ENCODE results near the gene ARHGEF10L.

Gene ARHGEF10L

DNA sequence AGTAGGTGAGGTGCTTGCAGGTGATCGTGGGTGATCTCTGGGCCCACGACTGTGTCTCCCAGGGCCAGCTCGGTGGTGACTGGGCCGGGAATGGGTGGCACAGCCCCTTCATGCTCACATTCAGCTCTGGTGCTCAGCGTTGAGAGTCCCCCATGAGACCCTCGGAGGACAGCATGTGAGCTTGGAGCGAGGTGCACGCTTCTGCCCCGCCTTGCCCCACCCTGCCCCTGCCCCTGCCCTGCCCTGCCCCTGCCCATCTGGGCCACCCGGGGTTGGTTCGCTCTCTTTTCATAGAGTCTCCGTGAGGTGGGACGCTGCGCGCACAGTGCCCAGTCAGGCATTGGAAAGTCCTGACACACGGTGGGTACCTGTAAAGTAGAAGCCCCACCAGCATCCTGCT is 140.4 kb downstream of the ARHGEF10L start:
- no peak for DNase-seq (ENCODE audit: low read depth)

DNA sequence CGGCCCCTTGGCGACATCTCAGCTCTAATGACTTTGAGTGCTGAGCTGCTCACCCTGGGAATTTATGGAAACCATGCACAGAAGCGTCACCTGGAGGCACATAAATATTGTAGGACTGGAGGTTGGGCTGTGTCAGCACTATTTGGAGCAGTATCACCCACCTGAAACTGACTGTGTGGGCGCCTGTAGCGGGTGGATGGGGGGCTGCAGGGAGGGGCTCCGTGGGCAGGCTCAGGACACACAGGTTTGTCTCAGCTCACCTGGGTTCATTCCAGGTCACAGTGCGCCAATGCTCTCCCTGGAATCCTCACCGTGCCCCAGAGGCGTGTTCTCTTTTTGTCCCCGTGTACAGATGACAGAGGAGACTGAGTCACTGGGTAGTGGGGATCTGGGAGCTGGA is 140.8 kb downstream of the ARHGEF10L start:
- no peak for DNase-seq (ENCODE audit: low read depth)

GRCh38 chr1:17682400-17682799 is 142.9 kb downstream of the ARHGEF10L start:
- no peak for DNase-seq (ENCODE audit: low read depth)

GRCh38 chr1:17683598-17683997 is 144.1 kb downstream of the ARHGEF10L start:
- no peak for DNase-seq (ENCODE audit: low read depth)

DNA sequence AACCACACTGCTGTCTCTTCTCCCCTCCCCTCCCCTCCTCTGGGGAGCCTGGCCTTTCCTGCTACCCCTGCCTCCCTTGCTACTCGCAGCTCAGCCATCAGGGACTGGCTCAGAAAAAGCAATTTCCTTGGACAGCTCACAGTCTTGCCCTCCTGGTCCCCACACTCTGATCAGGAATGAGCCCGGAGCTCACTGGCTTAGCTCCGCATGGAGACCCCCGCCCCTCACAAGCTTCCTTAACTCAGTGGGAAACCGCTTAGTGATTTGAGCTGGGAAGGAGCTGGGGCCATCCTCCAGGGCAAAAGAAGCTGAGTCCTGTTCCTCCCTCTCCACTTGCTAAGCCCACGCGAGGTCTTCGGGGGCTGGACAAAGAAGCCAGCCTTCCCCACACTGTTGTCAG is 145.3 kb downstream of the ARHGEF10L start:
- DNase-seq (ENCODE audit: low read depth), result no peak

GRCh38 chr1:17686258-17686657 is 146.8 kb downstream of the ARHGEF10L start:
- DNase-seq (ENCODE audit: low read depth), result no peak

DNA sequence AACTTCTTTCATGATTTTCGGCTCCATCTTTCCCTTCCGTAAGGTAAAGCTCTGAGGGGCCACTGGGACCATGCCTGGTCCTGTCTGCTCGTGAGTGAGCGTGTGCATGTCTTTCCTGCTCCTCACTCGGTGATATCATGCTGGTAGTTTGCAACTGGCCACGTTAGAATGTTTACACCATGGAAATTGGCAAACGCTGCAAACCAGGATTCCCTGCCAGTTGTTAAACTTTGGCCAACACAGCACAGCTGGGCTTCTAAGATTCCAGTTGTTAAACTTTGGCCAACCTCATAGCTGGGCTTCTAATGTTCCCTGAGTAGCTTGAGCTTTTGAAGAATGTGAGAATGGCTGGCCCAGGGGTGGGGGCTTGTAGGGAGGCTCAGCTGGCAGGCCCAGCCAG is 147.6 kb downstream of the ARHGEF10L start:
- no peak for DNase-seq (ENCODE audit: low read depth)

DNA sequence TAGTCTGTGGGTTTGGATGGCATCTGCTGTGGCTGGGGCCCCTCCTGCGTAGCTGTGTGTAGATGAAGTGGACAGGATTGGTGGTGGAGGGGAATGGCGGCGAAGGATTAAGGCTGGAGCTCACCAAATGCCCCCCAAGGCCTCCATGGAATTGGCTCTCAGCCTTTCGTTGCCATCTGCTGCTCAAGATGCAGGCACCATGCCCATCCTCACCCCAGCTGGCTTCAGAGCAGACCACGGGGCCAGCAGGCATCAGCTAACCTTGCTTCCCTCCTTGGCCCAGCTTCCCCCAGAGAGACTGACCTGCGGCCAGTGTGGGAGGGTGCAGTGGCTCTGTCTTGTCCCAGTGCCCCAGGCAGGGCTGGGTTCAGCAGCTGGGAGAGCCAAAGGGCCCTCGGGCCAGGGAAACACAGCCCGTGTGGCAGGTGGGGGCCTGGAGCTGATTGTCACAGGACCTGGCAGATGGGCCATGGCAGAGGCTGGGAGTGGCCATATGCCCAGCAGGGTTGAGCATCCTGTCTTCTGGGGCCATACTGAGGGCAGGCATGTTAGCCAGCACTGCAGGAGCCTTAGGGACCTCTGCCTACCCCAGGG is 148.8 kb downstream of the ARHGEF10L start:
- no peak for DNase-seq (ENCODE audit: low read depth)

DNA sequence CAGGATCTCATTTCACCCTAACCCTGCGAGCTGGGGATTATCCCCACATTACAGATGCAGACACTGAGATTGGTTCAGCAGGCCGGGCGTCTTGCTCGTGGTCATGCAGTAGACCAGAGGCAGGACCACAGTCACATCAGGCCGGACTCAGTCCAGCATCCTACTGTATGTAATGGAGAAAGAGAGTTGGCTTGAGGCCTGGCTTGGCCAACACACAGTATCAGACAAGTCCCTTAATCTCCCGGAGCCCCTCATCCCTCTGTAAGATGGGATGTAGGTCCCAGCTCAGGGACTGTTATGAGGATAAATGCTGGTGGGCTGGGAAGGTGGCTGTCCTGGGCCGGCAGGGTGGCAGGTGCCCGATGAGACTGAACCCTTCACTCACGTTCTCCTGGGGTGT is 149.5 kb downstream of the ARHGEF10L start:
- DNase-seq (ENCODE audit: low read depth), result no peak

GRCh38 chr1:17690906-17691634 is 151.6 kb downstream of the ARHGEF10L start:
- no peak for DNase-seq (ENCODE audit: low read depth)

GRCh38 chr1:17692645-17693044 is 153.1 kb downstream of the ARHGEF10L start:
- DNase-seq (ENCODE audit: low read depth), result no peak

GRCh38 chr1:17696417-17697301 is 157.2 kb downstream of the ARHGEF10L start:
- no peak for DNase-seq (ENCODE audit: low read depth)

- DNase-seq (ENCODE audit: low read depth), result no peak
Observed at GRCh38 chr1:17697458-17697857, 158.0 kb downstream of the ARHGEF10L start.

- no peak for DNase-seq (ENCODE audit: low read depth)
Observed at GRCh38 chr1:17699581-17699980, 160.1 kb downstream of the ARHGEF10L start.

DNA sequence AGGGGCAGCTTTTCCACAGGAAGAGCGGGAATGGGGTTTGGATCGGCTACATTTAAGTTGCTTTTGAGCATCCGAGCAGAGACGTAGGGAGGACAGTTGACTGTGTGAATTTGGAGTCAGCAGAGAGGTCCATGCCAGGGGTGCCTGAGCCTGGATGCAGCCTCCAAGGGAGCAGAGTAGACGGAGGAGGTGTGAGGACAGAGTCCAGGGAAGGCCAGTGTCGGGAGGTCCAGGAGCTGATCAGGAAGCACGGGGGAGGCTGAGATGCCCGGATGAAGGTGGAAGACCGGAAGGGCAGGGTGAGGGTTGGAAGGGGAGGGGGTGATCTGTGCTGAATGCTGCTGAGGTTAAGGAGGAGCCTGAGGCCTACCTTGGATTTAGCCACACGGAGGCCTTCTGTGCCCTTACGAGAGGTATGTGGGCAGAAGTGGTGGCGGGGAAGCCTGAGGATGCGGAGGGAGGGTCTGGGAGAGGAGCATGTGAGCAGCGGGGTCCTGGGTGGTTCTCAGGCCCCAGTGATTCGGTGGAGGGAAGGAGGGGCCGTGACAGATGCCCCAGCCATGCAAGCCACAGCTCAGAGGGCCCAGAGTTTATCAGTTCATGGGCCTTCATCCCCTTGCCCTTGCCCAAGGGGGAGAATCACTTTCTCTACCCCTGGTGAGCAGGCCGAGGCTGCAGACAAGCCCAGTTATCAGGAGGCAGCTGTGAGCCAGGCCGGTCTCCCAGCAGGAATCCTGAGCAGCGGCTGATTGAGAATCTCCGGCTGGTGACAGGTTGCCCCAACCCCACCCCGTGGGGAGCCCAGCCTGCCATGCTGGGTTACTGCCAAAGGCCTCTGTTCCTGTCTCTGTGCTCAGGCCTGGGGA is 161.7 kb downstream of the ARHGEF10L start:
- DNase-seq (ENCODE audit: low read depth), result no peak

DNA sequence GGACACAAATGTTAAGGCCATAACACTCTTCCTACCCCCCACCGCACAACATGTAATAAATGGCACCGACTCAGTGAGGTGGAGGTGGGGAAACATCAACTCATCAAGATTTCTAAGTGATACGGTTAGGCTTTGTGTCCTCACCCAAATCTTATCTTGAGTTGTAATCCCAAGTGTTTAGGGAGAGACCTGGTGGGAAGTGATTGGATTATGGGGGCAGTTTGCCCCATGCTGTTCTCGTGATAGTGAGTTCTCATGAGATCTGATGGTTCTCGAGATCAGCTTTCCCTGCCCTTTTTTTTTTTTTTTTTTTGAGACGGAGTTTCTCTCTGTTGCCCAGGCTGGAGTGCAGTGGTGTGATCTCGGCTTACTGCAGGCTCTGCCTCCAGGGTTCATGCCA is 164.7 kb downstream of the ARHGEF10L start:
- no peak for DNase-seq (ENCODE audit: low read depth)

- DNase-seq (ENCODE audit: low read depth), result no peak
Observed at GRCh38 chr1:17706445-17706844, 166.9 kb downstream of the ARHGEF10L start.

DNA sequence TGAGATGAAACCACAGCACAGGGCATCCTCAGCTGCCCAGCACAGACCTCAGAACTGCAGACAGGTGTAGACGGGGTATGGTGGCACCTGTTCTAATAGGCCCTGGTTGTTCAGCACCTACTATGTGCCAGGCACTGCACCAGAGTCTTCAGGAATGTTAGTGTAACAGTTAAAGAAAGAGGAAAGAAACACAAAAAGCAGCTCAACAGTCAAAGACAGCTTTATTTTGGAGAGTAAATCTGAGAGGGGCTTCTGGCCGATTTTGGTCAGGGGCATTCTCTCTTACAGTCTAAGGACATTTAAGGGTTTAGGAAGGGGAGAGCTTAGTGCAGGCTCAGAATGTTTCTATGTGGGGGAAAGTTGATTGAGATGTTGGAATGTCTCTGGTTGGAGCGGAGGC is 170.5 kb downstream of the ARHGEF10L start:
- no peak for DNase-seq (ENCODE audit: low read depth)

DNA sequence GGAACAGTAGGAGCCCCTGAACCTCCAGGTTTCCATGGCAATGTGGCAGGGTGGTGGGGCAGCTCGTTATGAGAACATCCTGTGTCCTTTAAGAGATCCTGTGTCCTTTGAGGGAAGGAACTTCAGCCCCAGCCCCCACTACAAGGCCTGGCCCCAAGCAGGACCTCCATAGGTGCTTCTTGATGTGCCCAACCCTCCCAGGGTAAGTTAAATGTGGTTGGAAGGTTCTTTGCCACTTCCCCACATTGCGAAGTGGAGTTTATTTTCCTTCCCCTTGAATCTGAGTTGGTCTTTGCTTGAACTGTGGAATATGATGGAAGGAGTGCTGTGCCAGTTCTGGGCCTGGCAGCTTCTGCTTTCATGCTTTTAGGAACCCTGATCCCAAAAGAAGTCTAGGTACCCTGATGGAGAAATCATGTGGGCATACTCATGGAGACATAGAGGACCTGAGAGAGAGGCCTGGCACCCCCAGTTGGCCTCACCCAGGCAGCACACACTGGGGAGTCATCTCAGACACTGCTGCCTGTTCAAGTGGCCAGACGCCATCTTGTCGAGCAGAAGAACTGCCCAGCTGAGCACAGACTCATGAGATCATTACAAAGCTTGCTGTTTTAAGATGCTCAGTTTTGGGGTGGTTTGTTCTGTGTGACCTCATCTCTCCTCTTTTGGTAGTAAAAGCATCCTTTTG is 171.5 kb downstream of the ARHGEF10L start:
- DNase-seq (ENCODE audit: low read depth), result no peak

DNA sequence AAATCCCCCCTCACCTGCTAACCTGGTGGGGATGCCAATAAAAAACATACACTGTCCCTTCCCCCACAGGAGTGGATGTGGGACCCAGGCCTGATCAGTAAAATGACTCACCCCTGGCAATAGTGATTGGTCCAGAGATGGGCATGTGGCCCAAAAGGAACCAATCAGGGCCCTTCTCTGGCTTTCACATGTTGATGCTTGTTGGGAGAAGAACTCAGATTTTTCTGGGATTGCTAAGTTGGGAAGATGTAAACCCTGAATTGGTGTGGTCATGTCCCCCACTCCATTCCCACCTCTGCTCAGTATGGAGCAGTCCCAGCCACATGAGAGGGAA is 172.0 kb downstream of the ARHGEF10L start:
- DNase-seq (ENCODE audit: low read depth), result no peak

DNA sequence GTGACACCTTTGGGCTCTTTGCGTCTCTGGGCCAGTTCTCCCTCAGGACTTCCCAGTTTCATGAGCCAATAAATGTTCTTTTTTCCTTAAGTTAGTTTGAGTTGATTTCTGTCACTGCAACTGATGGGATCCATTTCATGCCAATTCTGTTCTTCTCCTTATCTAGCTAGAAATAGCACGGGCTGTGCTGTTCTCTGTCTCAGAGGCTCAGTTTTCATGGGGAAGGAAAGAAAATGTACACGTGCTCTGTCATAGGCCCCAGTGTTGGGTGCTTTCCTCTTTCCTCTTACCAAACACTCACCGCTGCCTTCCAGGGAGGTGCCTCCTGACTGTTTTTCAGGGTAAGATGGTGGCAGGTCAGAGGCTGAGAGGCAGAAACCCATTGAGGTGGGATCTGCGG is 172.4 kb downstream of the ARHGEF10L start:
- no peak for DNase-seq (ENCODE audit: low read depth)

GRCh38 chr1:17713993-17714392 is 174.5 kb downstream of the ARHGEF10L start:
- DNase-seq (ENCODE audit: low read depth), result no peak
